SK-N-SH (cell line): ENCODE measurements around the gene PROK2. TPM values are rescaled to one million over a fixed set of nuclear protein-coding genes. Genes with fewer than 3 reads are reported as not detected.

Experiments used
- CTCF ChIA-PET: fragments of 300-600, 350-600 bp; formaldehyde crosslinking; extraction: SDS; loops from one replicate; lab custom pipeline; 2021; lab: Yijun Ruan, JAX
- POLR2A ChIA-PET: fragments of 350-600 bp; sonication (Branson Sonifier 250); formaldehyde crosslinking; extraction: SDS; loops from one replicate; lab custom pipeline; 2020; ENCODE audit warnings: antibody characterized with exemption, inconsistent platforms; lab: Yijun Ruan, JAX
- DNase-seq: peaks from one replicate; pipeline ENCODE4 v3.0.0; 2012
- H2AFZ ChIP-seq: fragments of 200-600 bp; sonication (generic); 2 replicates; pipeline ENCODE4 v1.8.1; 2016; ENCODE audit warnings: antibody characterized with exemption, mild to moderate bottlenecking, low read depth
- H3F3A ChIP-seq: fragments of 200-600 bp; sonication (generic); replicated peaks from 2 replicates; pipeline ENCODE3; 2016; ENCODE audit warnings: antibody characterized with exemption, mild to moderate bottlenecking; ENCODE audit not compliant: insufficient read depth
- H3K27ac ChIP-seq, 2 experiments: fragments of 200-500 bp in 1 of 2; fragments of 200-600 bp in 1 of 2; sonication (Bioruptor generic) in 1 of 2; sonication (generic), shearing (Covaris generic) in 1 of 2; 2 replicates each; pipeline versions ENCODE4 v1.5.1 to v1.6.1; 2014 to 2016; ENCODE audit warnings: low read depth in 2 of 2, inconsistent platforms in 1 of 2, low read length in 1 of 2, mild to moderate bottlenecking in 1 of 2, mixed read lengths in 1 of 2
- H3K27me3 ChIP-seq: fragments of 200-600 bp; sonication (generic), shearing (Covaris generic); 2 replicates; pipeline ENCODE4 v1.6.1; 2016; ENCODE audit warnings: mixed run types; ENCODE audit not compliant: insufficient read depth
- H3K36me3 ChIP-seq, 2 experiments: fragments of 200-500 bp in 1 of 2; fragments of 200-600 bp in 1 of 2; sonication (Bioruptor generic) in 1 of 2; sonication (generic) in 1 of 2; replicated peaks in 1 of 2; 2 replicates each; pipeline versions ENCODE3 to v1.5.1; 2014 to 2016; ENCODE audit warnings: low read length in 1 of 2, mild to moderate bottlenecking in 1 of 2; ENCODE audit not compliant: insufficient read depth in 2 of 2, control insufficient read depth in 1 of 2
- H3K4me1 ChIP-seq, 2 experiments: fragments of 200-500 bp in 1 of 2; fragments of 200-600 bp in 1 of 2; sonication (Bioruptor generic) in 1 of 2; sonication (generic), shearing (Covaris generic) in 1 of 2; 2 replicates each; pipeline versions ENCODE4 v1.5.1 to v1.6.1; 2014 to 2016; ENCODE audit warnings: low read depth in 1 of 2, low read length in 1 of 2, mixed run types in 1 of 2; ENCODE audit not compliant: insufficient read depth in 2 of 2, control insufficient read depth in 1 of 2
- H3K4me2 ChIP-seq: fragments of 200-600 bp; sonication (generic), shearing (Covaris generic); 2 replicates; pipeline ENCODE4 v1.6.1; 2017; ENCODE audit warnings: mixed run types
- H3K4me3 ChIP-seq, 2 experiments: fragments of 200-500 bp in 1 of 2; fragments of 200-600 bp in 1 of 2; sonication (Bioruptor generic) in 1 of 2; sonication (generic), shearing (Covaris generic) in 1 of 2; 2 replicates each; pipeline versions ENCODE4 v1.5.1 to v1.8.1; 2014 to 2016; ENCODE audit warnings: low read depth in 2 of 2, inconsistent platforms in 1 of 2, low read length in 1 of 2, mild to moderate bottlenecking in 1 of 2, mixed read lengths in 1 of 2, moderate library complexity in 1 of 2
- H3K79me2 ChIP-seq: fragments of 200-600 bp; sonication (generic); 2 replicates; pipeline ENCODE4 v1.8.1; 2017; ENCODE audit warnings: mild to moderate bottlenecking; ENCODE audit not compliant: insufficient read depth
- H3K9ac ChIP-seq: fragments of 200-600 bp; sonication (generic); 2 replicates; pipeline ENCODE4 v1.6.1; 2017; ENCODE audit warnings: mixed run types
- H3K9me2 ChIP-seq: fragments of 200-600 bp; sonication (generic); 2 replicates; pipeline ENCODE4 v1.6.1; 2017; ENCODE audit warnings: mixed run types
- H3K9me3 ChIP-seq: fragments of 200-600 bp; sonication (generic); 2 replicates; pipeline ENCODE4 v1.6.1; 2017; ENCODE audit warnings: mixed run types, mild to moderate bottlenecking, moderate library complexity
- H4K20me1 ChIP-seq: fragments of 200-600 bp; sonication (generic); 2 replicates; pipeline ENCODE4 v1.6.1; 2017; ENCODE audit warnings: mild to moderate bottlenecking, mixed run types; ENCODE audit not compliant: insufficient read depth
- CHD2 ChIP-seq: fragments of 150-350 bp; IDR thresholded peaks from 2 replicates; pipeline ENCODE4 v1.6.1; 2018; ENCODE audit warnings: low read length; ENCODE audit not compliant: partially characterized antibody
- ELF1 ChIP-seq: IDR thresholded peaks from 2 replicates; pipeline ENCODE4 v1.4.0; 2012
- FOXJ3 ChIP-seq: sonication (generic); formaldehyde crosslinking; IDR thresholded peaks from 2 replicates; pipeline ENCODE4 v1.5.1; 2020; ENCODE audit warnings: mild to moderate bottlenecking, missing genetic modification reagents
- GATA2 ChIP-seq: sonication (generic); formaldehyde crosslinking; IDR thresholded peaks from 2 replicates; pipeline ENCODE4 v1.5.0; 2020; ENCODE audit warnings: mild to moderate bottlenecking, missing genetic modification reagents
- MEF2A ChIP-seq: IDR thresholded peaks from 2 replicates; pipeline ENCODE4 v1.4.0; 2012; ENCODE audit warnings: low read depth, borderline replicate concordance
- NFIC ChIP-seq: IDR thresholded peaks from 2 replicates; pipeline ENCODE4 v1.4.0; 2012; ENCODE audit warnings: borderline replicate concordance
- POLR2AphosphoS5 ChIP-seq: IDR thresholded peaks from 2 replicates; pipeline ENCODE4 v1.6.1; 2012; ENCODE audit warnings: low read depth, low read length
- RCOR1 ChIP-seq: fragments of 150-350 bp; IDR thresholded peaks from 2 replicates; pipeline ENCODE4 v1.6.1; 2017; ENCODE audit warnings: antibody characterized with exemption, low read length
- SIN3A ChIP-seq: IDR thresholded peaks from 2 replicates; pipeline ENCODE4 v1.6.1; 2012; ENCODE audit warnings: low read depth, mild to moderate bottlenecking, low read length, moderate library complexity, borderline replicate concordance
- SMC3 ChIP-seq: IDR thresholded peaks from 2 replicates; pipeline ENCODE4 v1.6.1; 2012; ENCODE audit warnings: low read depth, low read length, improper control_type of control experiment
- TCF12 ChIP-seq: IDR thresholded peaks from 2 replicates; pipeline ENCODE4 v1.4.0; 2012
- YY1 ChIP-seq: IDR thresholded peaks from 2 replicates; pipeline ENCODE4 v1.4.0; 2012; ENCODE audit warnings: low read depth, mild to moderate bottlenecking
- WGBS: methylation state at CpG from one replicate; pipeline ENCODE4 v1.1.6; 2017; ENCODE audit warnings: low lambda C conversion rate; 5-methylcytosine and 5-hydroxymethylcytosine counted together
- polyA plus RNA-seq, 3 experiments: library from polyadenylated mRNA; depleted of rRNA; stranded (reverse); fragments of >200 nt; gene quantifications; 2 replicates each; pipeline ENCODE4 v1.2.3, GENCODE V29; 2012
- TF ChIP-seq, protein P1 (sequence below): fragments of 150-350 bp; IDR thresholded peaks from 2 replicates; pipeline ENCODE4 v1.6.1; 2016; ENCODE audit warnings: mild to moderate bottlenecking, low read depth, low read length
- TF ChIP-seq, protein P2 (sequence below): IDR thresholded peaks from 2 replicates; pipeline ENCODE4 v1.4.0; 2012; ENCODE audit warnings: low read depth, borderline replicate concordance
- TF ChIP-seq, protein P3 (sequence below): fragments of 200-600 bp; sonication (generic); IDR thresholded peaks from 2 replicates; pipeline ENCODE4 v1.6.1; 2017; ENCODE audit warnings: antibody characterized with exemption, mild to moderate bottlenecking, moderate library complexity

PROK2 gene
- polyA plus RNA-seq, 1 of the 3 experiments (the other 2 are of a cell fraction), result not detected

DNA sequence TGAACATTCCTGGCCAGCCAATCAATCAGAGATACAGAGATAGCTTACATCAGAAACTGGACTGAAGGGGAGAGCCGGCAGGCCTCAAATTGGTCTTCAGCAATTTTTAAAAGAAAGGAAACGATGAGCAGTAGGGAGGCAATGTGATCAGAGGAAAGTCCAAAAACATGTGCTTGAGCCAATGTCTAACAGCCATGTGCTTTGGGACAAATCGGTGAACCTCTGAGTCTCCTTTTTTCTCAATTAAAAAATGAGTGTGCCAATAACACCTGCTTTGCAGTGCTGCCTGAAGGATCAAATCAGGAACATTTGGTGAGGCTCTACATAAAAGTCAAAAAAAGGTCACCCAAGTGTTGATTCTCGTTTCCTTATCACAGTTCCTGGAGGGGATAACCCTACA lies 52.3 kb downstream of the PROK2 start:
- Histone ChIP-seq H3K27me3 (no peaks in the 10 kb centered on the region), H3K27ac (no peak overlapping the region), H3K4me3 (no peak overlapping the region), H3K9ac (no peak overlapping the region), H3K4me2 (no peak overlapping the region), H3K36me3 (no peaks in the 10 kb centered on the region), H3F3A (peaks cover 3% of the 10 kb centered on the region), H3K9me2 (no peaks in the 10 kb centered on the region), H3K79me2 (no peaks in the 10 kb centered on the region), H3K4me1 (peaks cover 0 to 12% of the 10 kb centered on the region in 2 experiments; a peak in 1 of 4 replicates), H2AFZ (no peak overlapping the region), H3K9me3 (no peaks in the 10 kb centered on the region), H4K20me1 (no peaks in the 10 kb centered on the region)
- DNase-seq, result no peak
- WGBS, result 53% methylated on average over 4 of the region's 4 CpGs
- ChIA-PET POLR2A (no interaction called here), CTCF (interaction anchor here (1.0 to 2.5 kb wide), 2 partner anchors 22 to 126 kb away, joined by 6 to 11 read pairs; no protein-coding TSS in a partner anchor)
- TF ChIP-seq SIN3A (no peak), SMC3 (no peak), CHD2 (no peak), RCOR1 (no peak), POLR2AphosphoS5 (no peak), YY1 (no peak)
- TF ChIP-seq, protein P1, sequence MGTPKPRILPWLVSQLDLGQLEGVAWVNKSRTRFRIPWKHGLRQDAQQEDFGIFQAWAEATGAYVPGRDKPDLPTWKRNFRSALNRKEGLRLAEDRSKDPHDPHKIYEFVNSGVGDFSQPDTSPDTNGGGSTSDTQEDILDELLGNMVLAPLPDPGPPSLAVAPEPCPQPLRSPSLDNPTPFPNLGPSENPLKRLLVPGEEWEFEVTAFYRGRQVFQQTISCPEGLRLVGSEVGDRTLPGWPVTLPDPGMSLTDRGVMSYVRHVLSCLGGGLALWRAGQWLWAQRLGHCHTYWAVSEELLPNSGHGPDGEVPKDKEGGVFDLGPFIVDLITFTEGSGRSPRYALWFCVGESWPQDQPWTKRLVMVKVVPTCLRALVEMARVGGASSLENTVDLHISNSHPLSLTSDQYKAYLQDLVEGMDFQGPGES, result no peak
- TF ChIP-seq, protein P2, sequence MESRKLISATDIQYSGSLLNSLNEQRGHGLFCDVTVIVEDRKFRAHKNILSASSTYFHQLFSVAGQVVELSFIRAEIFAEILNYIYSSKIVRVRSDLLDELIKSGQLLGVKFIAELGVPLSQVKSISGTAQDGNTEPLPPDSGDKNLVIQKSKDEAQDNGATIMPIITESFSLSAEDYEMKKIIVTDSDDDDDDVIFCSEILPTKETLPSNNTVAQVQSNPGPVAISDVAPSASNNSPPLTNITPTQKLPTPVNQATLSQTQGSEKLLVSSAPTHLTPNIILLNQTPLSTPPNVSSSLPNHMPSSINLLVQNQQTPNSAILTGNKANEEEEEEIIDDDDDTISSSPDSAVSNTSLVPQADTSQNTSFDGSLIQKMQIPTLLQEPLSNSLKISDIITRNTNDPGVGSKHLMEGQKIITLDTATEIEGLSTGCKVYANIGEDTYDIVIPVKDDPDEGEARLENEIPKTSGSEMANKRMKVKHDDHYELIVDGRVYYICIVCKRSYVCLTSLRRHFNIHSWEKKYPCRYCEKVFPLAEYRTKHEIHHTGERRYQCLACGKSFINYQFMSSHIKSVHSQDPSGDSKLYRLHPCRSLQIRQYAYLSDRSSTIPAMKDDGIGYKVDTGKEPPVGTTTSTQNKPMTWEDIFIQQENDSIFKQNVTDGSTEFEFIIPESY, result no peak

DNA sequence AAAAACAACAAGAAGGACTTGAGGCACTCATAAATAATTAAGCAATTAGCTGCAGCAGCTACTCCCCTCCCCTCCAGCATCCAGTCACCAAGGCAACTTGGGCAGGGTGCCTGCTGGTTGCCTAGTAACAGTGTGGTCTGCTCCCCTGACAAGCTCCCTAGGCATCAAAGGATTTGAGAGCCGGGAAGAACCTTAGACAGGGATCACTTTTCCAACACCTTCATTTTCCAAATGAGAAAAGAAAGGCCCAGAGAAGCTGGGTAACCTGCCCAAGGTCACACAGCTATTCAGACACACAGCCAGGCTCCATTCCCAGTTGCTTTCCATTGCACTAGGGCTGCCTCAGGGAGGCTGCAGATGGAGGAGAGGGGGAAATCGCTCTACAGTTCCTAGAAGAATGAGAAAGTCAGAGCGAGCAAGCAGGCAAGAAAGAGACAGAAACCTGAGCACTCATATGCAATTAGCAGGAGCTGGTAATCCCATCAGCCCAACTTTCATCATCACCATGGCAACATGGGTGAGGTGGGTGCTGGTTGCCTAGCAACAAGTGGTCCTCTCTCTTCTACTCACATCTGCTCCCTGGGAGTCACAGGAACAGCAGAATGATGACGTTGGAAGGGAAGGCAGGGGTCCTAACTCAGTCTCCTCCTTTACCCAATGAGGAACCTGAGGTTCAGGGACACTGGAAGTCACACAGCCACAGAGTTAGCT lies 56.2 kb downstream of the PROK2 start:
- Histone ChIP-seq H3K36me3 (no peaks in the 10 kb centered on the region), H2AFZ (no peak overlapping the region), H3F3A (peaks cover 5% of the 10 kb centered on the region), H3K4me2 (no peak overlapping the region), H3K4me3 (no peak overlapping the region), H3K27me3 (no peaks in the 10 kb centered on the region; the same call in 1 of the 2 replicates), H4K20me1 (no peaks in the 10 kb centered on the region), H3K9me3 (no peaks in the 10 kb centered on the region), H3K27ac (no peak overlapping the region), H3K9ac (no peak overlapping the region), H3K9me2 (no peaks in the 10 kb centered on the region), H3K79me2 (no peaks in the 10 kb centered on the region), H3K4me1 (peaks cover 0 to 24% of the 10 kb centered on the region in 2 experiments; a peak in 1 of 4 replicates)
- CTCF ChIA-PET, result interaction anchor here (0.6 to 4.3 kb wide), 25 partner anchors 10 to 1323 kb away, joined by 3 to 72 read pairs (median 4); partner anchors contain the start of gene GPR27
- POLR2A ChIA-PET, result no interaction called here
- TF ChIP-seq YY1 (no peak), MEF2A (no peak), NFIC (no peak), TCF12 (no peak), GATA2 (CRISPR knock-in tag) (no peak), RCOR1 (no peak), FOXJ3 (CRISPR knock-in tag) (no peak), ELF1 (no peak)
- TF ChIP-seq, protein P1, result no peak
- TF ChIP-seq, protein P3, sequence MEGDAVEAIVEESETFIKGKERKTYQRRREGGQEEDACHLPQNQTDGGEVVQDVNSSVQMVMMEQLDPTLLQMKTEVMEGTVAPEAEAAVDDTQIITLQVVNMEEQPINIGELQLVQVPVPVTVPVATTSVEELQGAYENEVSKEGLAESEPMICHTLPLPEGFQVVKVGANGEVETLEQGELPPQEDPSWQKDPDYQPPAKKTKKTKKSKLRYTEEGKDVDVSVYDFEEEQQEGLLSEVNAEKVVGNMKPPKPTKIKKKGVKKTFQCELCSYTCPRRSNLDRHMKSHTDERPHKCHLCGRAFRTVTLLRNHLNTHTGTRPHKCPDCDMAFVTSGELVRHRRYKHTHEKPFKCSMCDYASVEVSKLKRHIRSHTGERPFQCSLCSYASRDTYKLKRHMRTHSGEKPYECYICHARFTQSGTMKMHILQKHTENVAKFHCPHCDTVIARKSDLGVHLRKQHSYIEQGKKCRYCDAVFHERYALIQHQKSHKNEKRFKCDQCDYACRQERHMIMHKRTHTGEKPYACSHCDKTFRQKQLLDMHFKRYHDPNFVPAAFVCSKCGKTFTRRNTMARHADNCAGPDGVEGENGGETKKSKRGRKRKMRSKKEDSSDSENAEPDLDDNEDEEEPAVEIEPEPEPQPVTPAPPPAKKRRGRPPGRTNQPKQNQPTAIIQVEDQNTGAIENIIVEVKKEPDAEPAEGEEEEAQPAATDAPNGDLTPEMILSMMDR, result no peak
- peak; percentile 58 for DNase-seq
- WGBS, result 65% methylated on average over 4 of the region's 4 CpGs
